SK-N-SH (cell line): ENCODE data around the gene MEN1.

Source experiments
- CTCF ChIP-seq: fragments of 200-600 bp; sonication (generic); IDR thresholded peaks from 2 replicates; pipeline ENCODE4 v1.6.1; 2017; ENCODE audit warnings: antibody characterized with exemption, mild to moderate bottlenecking, moderate library complexity
- EP300 ChIP-seq, 2 experiments: IDR thresholded peaks; 2 replicates each; pipeline versions ENCODE4 v1.4.0 to v1.6.1; 2012; ENCODE audit warnings: borderline replicate concordance in 1 of 2, low read depth in 1 of 2, low read length in 1 of 2
- JUND ChIP-seq: IDR thresholded peaks from 2 replicates; pipeline ENCODE4 v1.4.0; 2012
- PBX3 ChIP-seq: IDR thresholded peaks from 2 replicates; pipeline ENCODE4; 2012
- POLR2AphosphoS5 ChIP-seq: IDR thresholded peaks from 2 replicates; pipeline ENCODE4 v1.6.1; 2012; ENCODE audit warnings: low read depth, low read length
- RAD21 ChIP-seq: IDR thresholded peaks from 2 replicates; pipeline ENCODE4 v1.6.1; 2012; ENCODE audit warnings: mild to moderate bottlenecking, low read length
- RFX5 ChIP-seq: IDR thresholded peaks from 2 replicates; pipeline ENCODE4 v1.6.1; 2012; ENCODE audit warnings: mild to moderate bottlenecking, improper control_type of control experiment, low read length
- USF2 ChIP-seq: fragments of 150-350 bp; IDR thresholded peaks from 2 replicates; pipeline ENCODE4 v1.6.1; 2017; ENCODE audit warnings: antibody characterized with exemption, low read length, low read depth, borderline replicate concordance

GRCh38 chr11:64794526-64794925, 15.8 kb downstream of the MEN1 start:
- no peak for TF ChIP-seq POLR2AphosphoS5
- TF ChIP-seq JUND: no peak
- no peak for TF ChIP-seq EP300 (IDR thresholded peaks at IDR 0.05; ENCODE audit: borderline replicate concordance in 1 of 2, low read depth in 1 of 2, low read length in 1 of 2)
- TF ChIP-seq PBX3: no peak
- TF ChIP-seq CTCF: no peak
- no peak for TF ChIP-seq USF2
- TF ChIP-seq RAD21: no peak
- no peak for TF ChIP-seq RFX5
